NCI-H2171 (cell line): Measurements from ENCODE around the gene NRBF2.
A peak's percentile ranks its signal among the peaks of the same experiment; 100 is the strongest.
"Not testable (repeated sequence)": the region's sequence is repeated elsewhere in the genome, so short reads cannot be mapped to it uniquely, and the experiment has no call there.

Experiments
- DNase-seq: peaks from one replicate; lab custom pipeline; 2025; lab: John Stamatoyannopoulos, UW

The NRBF2 gene

DNA sequence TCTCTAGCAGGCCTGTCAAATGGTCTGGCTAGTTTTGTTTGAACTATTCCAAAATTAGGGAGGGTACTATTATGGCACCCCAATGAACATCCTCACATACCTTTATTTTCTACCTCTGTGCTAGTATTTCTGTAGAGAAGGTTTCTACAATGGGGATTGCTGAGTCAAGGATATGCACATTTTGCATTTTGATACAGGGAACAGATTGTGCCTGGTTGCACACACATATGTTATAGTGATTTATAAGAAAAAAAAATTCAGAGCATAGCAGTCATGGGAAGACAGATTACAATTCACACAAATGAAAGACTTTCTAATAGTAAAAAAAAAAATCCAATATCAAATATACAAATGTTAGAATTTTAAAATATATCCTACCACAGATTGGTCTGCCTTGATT, 14.1 kb upstream of the NRBF2 start:
- DNase-seq: peak; percentile 17

DNA sequence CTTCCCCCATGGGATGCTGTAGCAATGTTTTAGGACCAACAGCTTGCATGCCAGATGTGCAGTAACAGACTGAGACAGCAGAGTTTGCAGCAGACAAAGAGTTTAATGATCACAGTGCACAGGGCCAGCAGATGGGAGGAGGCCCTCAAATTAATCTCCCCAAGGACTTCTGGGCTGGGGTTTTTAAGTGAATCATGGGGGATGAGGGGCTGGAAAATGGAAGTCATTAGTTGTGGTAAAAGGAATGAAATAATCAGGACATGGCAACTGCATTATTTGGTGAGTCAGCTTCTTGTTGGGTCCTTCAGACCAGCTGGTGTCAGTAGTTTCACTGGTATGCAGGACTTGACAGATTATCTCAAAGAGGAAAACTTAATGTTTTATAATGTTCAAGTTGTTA, 12.6 kb upstream of the NRBF2 start:
- peak; percentile 89 for DNase-seq

DNA sequence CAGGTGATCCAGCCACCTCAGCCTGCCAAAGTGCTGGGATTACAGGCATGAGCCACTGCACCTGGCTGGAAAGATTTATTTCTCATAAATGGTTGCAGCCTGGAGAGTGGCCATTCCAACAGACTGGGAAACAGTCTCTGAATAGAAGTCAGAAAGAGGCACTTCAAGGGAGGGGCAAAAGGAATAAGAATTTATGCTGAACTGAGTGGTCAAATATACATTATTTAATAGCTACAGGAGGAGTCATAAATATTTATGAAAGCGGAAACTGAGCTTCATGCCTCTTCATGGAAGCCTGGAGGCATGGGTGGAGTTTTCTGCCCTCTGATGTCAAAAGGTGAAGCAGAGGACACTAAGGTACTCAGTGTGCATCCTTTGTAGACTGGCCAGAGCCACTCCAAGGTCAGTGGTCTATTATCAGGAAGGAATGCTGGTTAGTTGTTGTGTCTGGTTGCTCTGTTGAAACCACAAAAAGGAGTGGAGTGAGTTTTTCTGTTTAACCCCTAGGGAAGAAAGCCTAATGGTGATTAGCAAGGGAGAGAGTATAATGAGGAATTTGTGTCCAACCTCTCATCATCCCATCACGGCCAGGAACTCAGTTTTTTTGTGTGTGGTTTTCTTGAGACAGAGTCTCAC, 9.3 kb upstream of the NRBF2 start:
- DNase-seq: no peak

DNA sequence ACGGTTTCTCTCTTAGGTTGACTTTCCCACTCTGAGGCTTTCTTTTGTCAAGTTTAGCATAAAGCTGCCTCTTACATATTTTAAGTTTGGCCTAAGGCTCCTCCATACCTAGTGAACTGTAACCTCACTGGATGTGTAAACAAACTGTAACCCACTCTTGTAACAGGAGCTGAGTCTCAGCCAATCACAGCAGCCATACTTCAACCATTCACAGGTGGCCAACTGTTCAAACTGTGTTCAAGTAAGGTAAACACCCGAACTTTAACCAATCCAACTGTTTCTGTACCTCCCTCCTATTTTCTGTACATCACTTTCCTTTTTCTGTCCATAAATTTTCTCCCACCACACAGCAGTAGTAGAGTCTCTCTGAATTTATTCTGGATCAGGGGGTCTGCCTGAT, 7.7 kb upstream of the NRBF2 start:
- no peak for DNase-seq

DNA sequence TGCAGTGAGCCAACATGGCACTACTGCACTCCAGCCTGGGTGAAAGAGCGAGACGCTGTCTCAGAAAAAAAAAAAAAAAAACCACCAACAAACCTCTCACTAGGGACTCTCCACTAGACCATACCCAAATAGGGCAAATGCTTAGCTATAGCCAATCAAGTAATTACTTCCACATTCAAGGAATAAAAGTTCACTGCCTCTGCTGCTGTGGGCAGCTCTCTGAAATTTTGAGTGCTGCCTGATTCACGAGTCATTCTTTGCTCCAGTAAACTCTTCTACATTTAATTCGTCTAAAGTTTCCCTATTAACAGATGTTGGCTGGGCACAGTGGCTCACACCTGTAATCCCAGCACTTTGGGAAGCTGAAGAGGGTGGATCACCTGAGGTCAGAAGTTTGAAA, 4.7 kb upstream of the NRBF2 start:
- no peak for DNase-seq

DNA sequence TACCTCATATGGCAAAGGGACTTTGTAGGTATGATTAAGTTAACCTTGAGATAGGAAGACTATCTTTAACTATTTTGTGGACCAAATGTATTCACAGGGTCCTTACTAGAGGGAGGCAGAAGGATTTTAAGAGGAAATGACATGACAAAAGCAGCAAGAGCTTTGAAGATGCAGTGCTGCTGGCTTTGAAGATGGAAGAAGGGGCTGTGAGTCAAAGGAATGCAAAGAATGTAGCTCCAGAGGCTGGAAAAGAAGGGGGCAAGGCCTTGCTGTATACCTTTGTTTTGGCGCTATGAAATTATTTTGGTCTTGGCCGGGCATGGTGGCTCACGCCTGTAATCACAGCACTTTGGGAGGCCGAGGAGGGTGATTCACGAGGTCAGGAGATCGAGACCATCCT, 3.2 kb upstream of the NRBF2 start:
- DNase-seq: no peak

DNA sequence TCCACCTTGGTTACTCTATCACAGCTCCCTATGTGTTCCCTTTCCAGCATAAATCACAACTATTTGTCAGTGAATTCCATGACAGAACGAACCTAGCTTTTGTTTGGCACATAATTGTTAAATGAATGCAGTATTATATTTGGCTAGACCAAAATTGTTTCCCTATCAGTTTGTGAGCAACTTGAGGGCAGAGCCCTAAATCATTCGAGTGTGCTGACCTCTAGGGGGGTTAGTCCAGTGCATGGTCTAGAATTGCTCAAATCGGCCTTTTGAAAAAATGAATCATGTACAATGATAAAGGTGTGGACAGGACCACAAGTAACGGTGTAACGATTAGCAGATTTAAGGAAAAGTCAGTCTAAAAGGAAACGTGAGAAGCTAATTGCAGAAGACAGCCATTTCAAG, 475 bp upstream of the NRBF2 start:
- no peak for DNase-seq

DNA sequence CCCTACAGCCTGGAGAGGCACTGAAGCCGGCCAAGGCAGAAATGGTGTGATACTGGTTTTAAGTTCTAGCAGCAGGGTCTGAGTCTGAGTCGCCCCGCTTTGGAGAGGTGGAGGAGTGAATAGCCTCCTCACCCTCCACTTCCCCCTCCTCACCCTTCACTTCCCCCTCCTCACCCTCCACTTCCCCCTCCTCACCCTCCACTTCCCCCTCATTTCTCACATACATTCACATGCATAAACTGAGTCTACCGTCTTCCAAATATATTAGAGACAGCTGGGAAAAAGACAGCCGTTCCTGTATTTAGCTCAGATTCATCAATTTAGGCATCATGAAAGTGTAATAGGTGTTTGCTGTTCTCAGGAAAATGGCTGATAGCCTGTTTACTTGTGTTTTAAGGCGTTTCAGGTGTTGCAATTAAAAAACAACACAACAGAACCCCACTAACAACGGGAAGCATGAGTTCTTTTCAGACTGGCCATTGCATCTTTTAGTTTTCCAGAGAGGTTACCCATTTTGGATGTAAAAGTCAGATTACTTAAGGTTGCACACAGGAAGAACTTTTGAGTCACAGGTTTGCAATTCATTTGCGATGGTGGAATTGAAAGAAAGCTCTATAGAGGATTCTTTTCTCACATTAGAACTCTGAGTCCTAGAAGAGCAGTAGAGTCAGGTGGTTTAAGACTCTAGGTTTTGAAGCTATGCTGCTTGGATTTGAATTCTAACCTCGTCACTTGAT, 861 bp downstream of the NRBF2 start:
- DNase-seq: no peak

DNA sequence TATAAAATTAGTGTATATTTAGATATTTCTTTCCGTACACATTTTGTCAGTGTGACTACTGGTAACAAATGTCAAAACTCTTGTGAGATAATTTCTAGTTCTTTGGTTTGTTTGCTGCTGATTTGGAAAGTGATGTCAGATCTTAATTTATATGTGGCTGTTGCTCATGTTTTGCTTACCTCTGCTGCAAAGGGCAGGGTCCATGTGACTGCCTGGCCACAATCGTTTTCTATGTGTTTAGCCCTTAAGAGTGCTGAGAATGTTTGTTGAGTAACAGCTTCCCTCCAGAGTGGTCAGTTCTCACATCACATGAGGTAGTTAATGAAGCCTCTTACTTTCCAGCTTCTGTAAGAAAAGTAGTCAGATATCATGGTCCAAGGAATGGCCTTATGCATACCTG, 4.2 kb downstream of the NRBF2 start:
- DNase-seq: no peak

DNA sequence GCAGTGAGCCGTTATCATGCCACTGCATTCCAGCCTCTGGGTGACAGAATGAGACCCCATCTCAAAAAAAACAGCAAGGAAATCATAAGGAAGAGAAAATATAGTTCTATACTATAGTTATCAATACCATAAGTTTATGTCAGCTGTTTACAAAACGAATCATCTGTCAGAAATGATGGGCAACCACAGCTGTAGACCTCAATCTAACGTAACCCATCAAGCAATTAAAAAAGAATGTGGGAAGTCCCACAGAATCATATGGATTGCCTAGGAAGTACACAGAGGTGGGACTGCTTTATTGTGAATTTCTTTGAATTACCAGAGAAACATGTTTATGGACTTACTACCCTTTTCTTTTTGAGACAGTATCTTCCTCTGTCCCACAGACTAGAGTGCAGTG, 6.9 kb downstream of the NRBF2 start:
- DNase-seq: no peak

DNA sequence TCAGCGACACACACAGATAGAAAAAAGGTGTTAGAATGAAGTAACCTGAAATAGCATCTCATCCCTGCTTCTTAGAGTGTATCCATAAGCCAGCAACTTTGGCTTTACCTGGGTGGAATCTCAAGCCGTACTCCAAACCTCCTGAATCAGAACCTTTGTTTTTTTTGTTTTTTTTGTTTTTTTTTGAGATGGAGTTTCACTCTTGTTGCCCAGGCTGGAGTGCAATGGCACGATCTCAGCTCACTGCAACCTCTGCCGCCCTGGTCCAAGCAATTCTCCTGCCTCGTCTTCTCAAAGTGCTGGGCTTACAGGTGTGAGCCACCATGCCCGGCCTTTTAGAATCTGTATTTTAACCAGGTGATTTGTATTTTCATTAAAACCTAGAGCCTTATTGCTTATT, 9.0 kb downstream of the NRBF2 start:
- no peak for DNase-seq

DNA sequence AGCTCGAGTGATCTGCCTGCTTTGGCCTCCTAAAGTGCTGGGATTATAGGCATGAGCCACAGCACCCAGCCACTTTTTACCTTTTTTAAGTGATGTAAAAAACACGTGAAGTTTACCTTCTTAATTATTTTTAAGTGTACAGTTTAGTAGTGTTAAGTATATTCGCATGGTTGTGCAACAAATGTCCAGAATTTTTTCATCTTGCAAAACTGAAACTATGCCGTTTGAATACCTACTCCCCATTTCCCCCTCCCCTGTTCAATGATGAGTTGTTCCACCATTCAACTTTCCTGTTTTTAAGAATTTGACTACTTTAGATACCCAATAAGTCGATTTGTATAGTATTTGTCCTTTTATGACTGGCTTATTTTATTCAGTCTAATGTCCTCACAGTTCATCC, 10.9 kb downstream of the NRBF2 start:
- no peak for DNase-seq

DNA sequence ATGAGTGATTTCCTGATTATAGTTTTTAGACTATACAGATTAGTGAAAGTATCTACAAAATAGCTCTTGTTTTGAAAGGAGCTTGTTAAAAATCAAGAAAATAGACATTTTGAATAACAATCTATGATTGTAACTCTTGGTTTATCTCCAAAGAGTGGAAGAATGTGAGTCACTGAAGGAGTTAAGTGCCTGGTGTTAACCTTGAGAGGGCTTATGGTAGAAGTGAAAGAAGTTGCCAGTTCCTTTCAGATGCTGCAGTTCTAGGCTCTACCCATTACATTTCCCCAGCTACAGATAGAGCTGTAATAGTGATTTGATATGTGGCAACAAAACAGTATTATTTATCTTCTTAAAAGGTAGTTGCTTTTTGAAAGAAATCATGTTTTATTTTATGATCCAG, 12.7 kb downstream of the NRBF2 start:
- no peak for DNase-seq

DNA sequence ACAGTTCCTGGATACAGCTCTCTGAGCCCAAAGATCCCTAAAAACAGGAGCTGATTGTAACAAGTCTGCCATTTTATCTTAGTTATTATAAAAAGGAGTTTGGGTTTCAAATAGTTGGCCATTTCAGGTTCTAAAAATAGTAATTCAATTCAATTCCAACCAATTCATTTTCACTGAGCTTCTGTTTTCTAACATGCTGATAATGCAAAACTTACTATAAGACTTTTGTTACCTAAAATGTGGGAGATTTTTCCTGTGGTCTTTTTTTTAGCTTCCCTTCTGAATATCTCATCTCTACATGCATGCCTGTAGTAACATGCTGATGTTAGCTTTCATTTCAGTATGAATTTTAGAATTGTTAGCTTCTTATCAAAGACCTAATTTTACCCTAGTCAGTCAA, 13.4 kb downstream of the NRBF2 start:
- no peak for DNase-seq

DNA sequence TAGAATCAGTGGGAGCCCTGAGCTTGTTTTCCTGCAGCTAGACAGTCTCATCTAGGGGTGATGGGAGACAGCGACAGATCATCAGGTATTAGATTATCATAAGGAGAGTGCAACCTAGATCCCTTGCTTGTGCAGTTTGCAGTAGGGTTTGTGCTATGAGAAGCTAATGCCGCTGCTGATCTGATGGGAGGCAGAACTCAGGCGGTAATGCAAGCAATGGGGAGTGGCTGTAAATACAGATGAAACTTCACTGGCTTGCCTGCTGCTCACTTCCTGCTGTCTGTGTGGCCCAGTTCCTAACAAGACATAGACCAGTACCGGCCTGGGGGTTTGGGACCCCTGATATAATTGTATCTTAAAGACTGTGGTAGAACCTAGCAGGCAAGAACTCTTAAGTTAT, 17.6 kb downstream of the NRBF2 start:
- DNase-seq: no peak

DNA sequence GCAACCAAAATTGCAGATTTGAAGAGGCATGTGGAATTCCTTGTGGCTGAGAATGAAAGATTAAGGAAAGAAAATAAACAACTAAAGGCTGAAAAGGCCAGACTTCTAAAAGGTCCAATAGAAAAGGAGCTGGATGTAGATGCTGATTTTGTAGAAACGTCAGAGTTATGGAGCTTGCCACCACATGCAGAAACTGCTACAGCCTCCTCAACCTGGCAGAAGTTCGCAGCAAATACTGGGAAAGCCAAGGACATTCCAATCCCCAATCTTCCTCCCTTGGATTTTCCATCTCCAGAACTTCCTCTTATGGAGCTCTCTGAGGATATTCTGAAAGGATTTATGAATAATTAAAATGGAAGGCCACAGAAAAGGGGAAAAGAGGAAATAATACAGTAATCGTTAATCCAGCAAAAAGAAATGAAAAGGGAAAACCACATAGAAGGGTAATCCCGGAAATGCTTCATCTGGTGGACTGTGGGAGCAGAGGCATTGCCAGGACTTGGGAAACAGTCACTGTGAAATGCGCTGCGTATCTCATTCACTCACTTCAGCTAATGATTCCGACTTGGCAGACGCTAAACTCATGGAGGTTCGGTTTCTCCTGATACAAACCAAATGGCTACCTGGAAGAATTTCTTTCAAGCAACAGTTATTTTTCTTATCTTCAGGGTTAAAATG, 20.9 kb downstream of the NRBF2 start:
- DNase-seq: not testable (repeated sequence)

DNA sequence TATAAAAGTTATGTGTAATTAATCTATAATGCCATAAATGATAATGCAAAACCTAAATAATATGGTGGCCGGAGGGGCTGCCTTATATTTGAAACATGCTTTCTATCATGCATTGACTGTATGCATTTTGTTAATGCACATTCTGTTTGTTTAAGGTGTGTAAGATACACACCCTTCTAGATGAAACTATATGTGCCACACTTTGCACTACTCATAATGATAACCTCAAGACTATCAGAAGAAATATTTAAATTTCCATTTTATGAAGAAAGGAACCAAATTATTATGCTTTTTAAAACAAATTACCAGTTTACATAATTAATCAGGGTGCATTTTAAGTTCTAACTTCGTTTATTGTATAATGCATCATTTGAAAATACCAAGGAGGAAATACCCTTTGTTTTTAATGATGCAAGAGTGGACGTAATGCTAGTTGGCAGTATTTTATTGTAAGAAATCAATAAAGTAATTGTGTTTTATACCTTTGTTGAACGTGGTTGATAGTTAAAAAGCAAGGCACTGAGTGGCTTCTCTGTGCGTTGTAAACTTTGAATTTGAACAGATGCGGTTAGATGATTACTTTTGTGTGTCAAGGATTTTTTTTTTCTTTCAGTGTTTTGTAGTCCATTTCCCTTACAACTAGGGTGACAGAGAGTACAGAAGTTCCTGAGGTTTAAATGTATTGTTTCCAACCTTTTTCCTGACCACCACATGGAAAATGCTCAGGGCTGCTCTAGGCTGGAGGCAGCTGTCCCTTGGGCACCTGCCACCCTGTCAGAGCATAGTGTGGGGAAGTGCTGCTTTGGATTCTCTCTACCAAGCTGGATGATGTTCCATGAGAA, 21.6 kb downstream of the NRBF2 start:
- no peak for DNase-seq

DNA sequence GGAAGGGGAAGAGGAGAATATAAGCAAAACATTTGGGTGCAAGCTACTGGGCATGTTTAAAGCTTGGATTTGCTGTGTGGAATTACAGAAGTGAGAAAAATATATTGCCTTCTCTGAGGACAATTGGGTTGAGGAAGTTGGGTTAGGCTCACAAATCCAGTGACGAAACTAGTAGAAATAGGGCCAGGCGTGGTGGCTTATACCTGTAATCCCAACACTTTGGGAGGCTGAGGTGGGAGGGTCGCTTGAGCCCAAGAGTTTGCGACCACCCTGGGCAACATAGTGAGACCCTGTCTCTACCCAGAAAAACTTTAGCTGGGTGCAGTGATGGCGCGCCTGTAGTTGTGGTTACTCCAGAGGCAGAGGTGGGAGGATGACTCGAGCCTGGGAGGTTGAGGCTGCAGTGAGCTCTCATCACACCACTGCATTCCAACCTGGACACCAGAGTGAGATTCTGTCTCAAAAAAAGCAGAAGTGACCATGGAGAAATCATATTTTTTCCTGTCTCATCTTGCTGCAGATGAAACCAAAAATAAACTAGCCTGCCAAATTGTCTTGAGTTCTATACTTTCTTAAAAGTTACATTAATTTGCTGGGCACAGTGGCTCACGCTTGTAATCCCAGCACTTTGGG, 22.4 kb downstream of the NRBF2 start:
- DNase-seq: no peak

DNA sequence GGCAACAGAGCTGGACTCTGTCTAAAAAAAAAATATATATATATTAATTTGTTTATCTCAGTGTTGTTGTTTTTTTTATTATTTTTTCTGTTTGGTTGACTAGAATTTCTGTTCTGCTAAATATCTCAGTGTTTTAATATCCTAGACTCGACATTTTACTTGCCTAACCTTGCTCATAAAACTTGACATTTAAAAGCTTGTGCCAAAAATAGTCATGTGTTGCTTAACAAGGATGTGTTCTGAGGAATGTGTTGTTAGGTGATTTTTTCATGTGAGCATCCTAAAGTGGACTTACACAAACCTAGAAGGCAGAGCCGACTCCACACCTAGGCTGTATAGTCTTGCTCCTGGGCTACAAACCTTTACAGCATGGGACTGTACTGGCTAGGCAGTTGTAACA, 23.1 kb downstream of the NRBF2 start:
- no peak for DNase-seq

DNA sequence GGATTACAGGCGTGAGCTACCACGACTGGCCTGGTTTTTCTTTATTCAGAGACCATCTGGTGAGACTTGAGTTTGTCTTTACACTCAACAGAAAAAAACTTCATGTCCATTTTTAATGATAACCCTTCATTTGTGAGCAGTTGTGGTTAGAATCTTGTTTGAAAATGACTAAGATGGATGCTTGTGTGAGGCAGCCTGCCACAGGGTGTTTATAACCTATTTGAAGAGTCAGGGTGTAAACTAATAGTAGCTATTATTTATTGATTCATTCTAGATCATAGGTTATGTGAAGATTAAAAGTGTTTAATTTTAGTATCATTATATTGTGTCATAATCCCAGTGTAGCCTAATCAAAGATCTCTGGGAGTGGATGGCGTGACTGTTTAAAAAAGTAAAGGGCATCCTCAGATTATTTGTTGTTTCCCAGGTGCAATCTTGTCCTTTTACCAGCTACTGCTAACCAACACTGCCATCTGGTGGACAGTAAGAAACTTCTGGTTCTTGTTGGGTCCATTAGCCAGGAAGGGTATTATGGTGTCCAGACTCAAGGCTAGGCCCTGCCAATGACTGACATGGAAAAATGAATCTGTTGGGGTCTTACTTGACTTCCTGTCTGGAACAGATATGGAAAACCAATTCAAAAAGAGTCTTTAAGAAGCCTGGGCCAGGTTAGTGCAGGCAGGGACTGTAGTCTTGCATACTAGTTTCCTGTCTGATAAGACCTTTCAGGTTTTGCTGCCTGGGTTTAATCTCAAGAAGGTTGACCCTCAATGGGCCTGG, 24.9 kb downstream of the NRBF2 start:
- peak; percentile 36 for DNase-seq

DNA sequence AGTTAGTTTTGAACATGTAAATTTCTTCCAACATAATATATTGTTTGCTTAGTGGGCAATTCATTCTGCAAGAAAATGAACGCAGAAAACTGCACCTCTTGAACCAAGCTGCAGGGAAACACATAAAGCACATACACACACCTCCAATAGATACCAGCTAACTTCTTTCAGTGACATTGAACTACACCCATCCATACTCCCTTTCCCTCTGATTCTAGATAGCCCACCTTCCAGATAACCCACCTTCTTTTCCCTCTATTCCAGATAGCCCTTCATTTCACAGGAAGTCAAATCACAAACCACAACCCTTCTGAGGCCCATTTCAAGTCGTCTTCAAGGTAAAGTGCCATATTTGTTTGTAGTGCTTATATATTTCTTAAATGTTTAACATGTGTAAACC, 28.5 kb downstream of the NRBF2 start:
- DNase-seq: no peak
